Measurements from ENCODE around the gene LIME1.

The LIME1 gene

GRCh38 chr20:63751471-63752271 is 15.2 kb downstream of the LIME1 start:
- DNase-seq: no peak

- no peak for DNase-seq
These were observed 16.1 kb downstream of the LIME1 start for GRCh38 chr20:63752411-63753101.

- no peak for DNase-seq
These were observed 16.9 kb downstream of the LIME1 start for GRCh38 chr20:63753381-63753780.

- DNase-seq: no peak
These were observed 17.5 kb downstream of the LIME1 start for GRCh38 chr20:63754008-63754407.

GRCh38 chr20:63755933-63756647 is 19.6 kb downstream of the LIME1 start:
- DNase-seq: no peak

GRCh38 chr20:63756648-63756991 is 20.2 kb downstream of the LIME1 start:
- no peak for DNase-seq

GRCh38 chr20:63758152-63758551 is 21.7 kb downstream of the LIME1 start:
- DNase-seq: no peak

- no peak for DNase-seq
These were observed 23.0 kb downstream of the LIME1 start for GRCh38 chr20:63759377-63759901.

GRCh38 chr20:63765082-63765873 is 28.8 kb downstream of the LIME1 start:
- DNase-seq: no peak

GRCh38 chr20:63765902-63766301 is 29.4 kb downstream of the LIME1 start:
- DNase-seq: no peak

- no peak for DNase-seq
These were observed 30.4 kb downstream of the LIME1 start for GRCh38 chr20:63766695-63767426.

- DNase-seq: no peak
These were observed 31.0 kb downstream of the LIME1 start for GRCh38 chr20:63767456-63767855.

- no peak for DNase-seq
These were observed 31.4 kb downstream of the LIME1 start for GRCh38 chr20:63767886-63768285.

GRCh38 chr20:63768591-63769515 is 32.4 kb downstream of the LIME1 start:
- no peak for DNase-seq

GRCh38 chr20:63769891-63770474 is 33.5 kb downstream of the LIME1 start:
- DNase-seq: no peak

GRCh38 chr20:63771046-63771707 is 34.7 kb downstream of the LIME1 start:
- no peak for DNase-seq

GRCh38 chr20:63772781-63773518 is 36.5 kb downstream of the LIME1 start:
- DNase-seq: no peak

- DNase-seq: no peak
These were observed 37.2 kb downstream of the LIME1 start for GRCh38 chr20:63773571-63774241.

Measured in T-helper 9 cell (primary cell).